Measurements from ENCODE around the gene TGM1.

The TGM1 gene

GRCh38 chr14:24291446-24292117 is 28.6 kb upstream of the TGM1 start:
- DNase-seq: no peak

GRCh38 chr14:24290746-24291145 is 27.8 kb upstream of the TGM1 start:
- DNase-seq: no peak

GRCh38 chr14:24289649-24290280 is 26.8 kb upstream of the TGM1 start:
- no peak for DNase-seq

- DNase-seq: no peak
Measured at GRCh38 chr14:24286996-24287395, 24.0 kb upstream of the TGM1 start.

- no peak for DNase-seq
Measured at GRCh38 chr14:24285351-24285750, 22.4 kb upstream of the TGM1 start.

- no peak for DNase-seq
Measured at GRCh38 chr14:24284501-24285035, 21.6 kb upstream of the TGM1 start.

GRCh38 chr14:24283796-24284460 is 21.0 kb upstream of the TGM1 start:
- no peak for DNase-seq

- no peak for DNase-seq
Measured at GRCh38 chr14:24282736-24283135, 19.8 kb upstream of the TGM1 start.

GRCh38 chr14:24281636-24282035 is 18.7 kb upstream of the TGM1 start:
- DNase-seq: peak; percentile 36

- no peak for DNase-seq
Measured at GRCh38 chr14:24280797-24281460, 18.0 kb upstream of the TGM1 start.

- DNase-seq: peak; percentile 70
Measured at GRCh38 chr14:24279301-24280186, 16.6 kb upstream of the TGM1 start.

- no peak for DNase-seq
Measured at GRCh38 chr14:24278424-24278823, 15.4 kb upstream of the TGM1 start.

GRCh38 chr14:24277606-24278321 is 14.8 kb upstream of the TGM1 start:
- peak; percentile 84 for DNase-seq

GRCh38 chr14:24277071-24277470 is 14.1 kb upstream of the TGM1 start:
- no peak for DNase-seq

GRCh38 chr14:24274101-24274543 is 11.1 kb upstream of the TGM1 start:
- DNase-seq: peak; percentile 87

- peak; percentile 32 for DNase-seq
Measured at GRCh38 chr14:24273422-24273998, 10.5 kb upstream of the TGM1 start.

- DNase-seq: no peak
Measured at GRCh38 chr14:24272467-24272866, 9.5 kb upstream of the TGM1 start.

- DNase-seq: no peak
Measured at GRCh38 chr14:24271834-24272263, 8.9 kb upstream of the TGM1 start.

- DNase-seq: peak; percentile 91
Measured at GRCh38 chr14:24271134-24271833, 8.3 kb upstream of the TGM1 start, which contains the start of gene RABGGTA. Gene RABGGTA (minus strand): TSS chr14:24271597. CDS start chr14:24271115, 482 bp downstream.

- no peak for DNase-seq
Measured at GRCh38 chr14:24270537-24271133, 7.7 kb upstream of the TGM1 start.

Data from suppressor macrophage treated with lipopolysaccharide for 4 hours (primary cell).